Activated B cell treated with CpG ODN at 0.5 μM for 24 hours (primary cell): ENCODE results near the gene CASP4. TPM values are rescaled to one million over a fixed set of nuclear protein-coding genes. Genes with fewer than 3 reads are reported as not detected.

Experiments
- ATAC-seq: fragments of 200-7000 bp; cut with Tn5 transposase; one replicate; pipeline ENCODE4 v1.10.0; 2021; ENCODE audit warnings: low read depth, mild to moderate bottlenecking, moderate library complexity
- CTCF ChIA-PET: fragments of 350-600 bp; sonication (Branson Sonifier 250); formaldehyde crosslinking; loops from one replicate; lab custom pipeline; 2021; ENCODE audit warnings: antibody characterized with exemption; lab: Charles Lee
- POLR2A ChIA-PET: fragments of 350-600 bp; sonication (Branson Sonifier 250); formaldehyde crosslinking; loops from one replicate; lab custom pipeline; 2021; ENCODE audit warnings: antibody characterized with exemption; lab: Charles Lee
- DNase-seq: peaks from one replicate; pipeline ENCODE4 v3.0.0; 2022
- H3K27ac Mint-ChIP-seq: one replicate; pipeline ENCODE4 v1.8.0; 2020; ENCODE audit warnings: mixed read lengths
- H3K27me3 Mint-ChIP-seq: one replicate; pipeline ENCODE4 v1.8.0; 2021; ENCODE audit warnings: mixed read lengths
- H3K36me3 Mint-ChIP-seq: one replicate; pipeline ENCODE4 v1.8.0; 2021; ENCODE audit warnings: low read depth, mixed read lengths
- H3K4me1 Mint-ChIP-seq: one replicate; pipeline ENCODE4 v1.8.0; 2021; ENCODE audit warnings: mixed read lengths
- H3K4me3 Mint-ChIP-seq: one replicate; pipeline ENCODE4 v1.8.0; 2020; ENCODE audit warnings: mild to moderate bottlenecking, mixed read lengths
- H3K9me3 Mint-ChIP-seq: one replicate; pipeline ENCODE4 v1.8.0; 2020; ENCODE audit warnings: mixed read lengths
- intact Hi-C: fragments of 100-400 bp; cut with micrococcal nuclease; formaldehyde crosslinking; loops from one replicate; pipeline ENCODE4 v1.15.1; 2024
- total RNA-seq: library from RNA; stranded (reverse); gene quantifications from 2 replicates; pipeline ENCODE4 v1.2.3, GENCODE V29; 2022
- TF ChIP-seq, protein P1 (sequence below): fragments of 200-600 bp; IDR thresholded peaks from one replicate; pipeline ENCODE4 v1.8.0; 2022; ENCODE audit warnings: antibody characterized with exemption, mild to moderate bottlenecking

CASP4 gene
- total RNA-seq, 1 donor from 2014 or later, result 88.7 TPM

DNA sequence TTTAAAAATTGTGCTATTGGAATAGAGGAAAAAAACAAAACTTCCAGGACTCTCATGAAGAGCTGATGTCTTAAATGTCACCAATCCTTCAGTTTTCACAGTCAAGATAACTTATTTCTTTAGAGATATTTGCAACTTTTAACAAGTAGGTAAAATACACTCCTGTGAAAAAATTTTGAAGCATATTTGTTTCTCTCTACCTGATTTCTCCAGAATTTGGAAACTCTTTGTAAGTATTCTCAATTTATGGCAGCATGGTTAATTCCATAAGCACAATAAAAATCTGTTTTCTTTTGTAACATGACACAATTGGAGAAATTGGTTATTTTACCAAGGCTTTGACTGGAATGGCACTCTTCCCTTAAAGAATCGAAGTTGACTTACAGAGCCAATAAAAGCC, 4.1 kb downstream of the CASP4 start:
- Mint-ChIP-seq H3K4me3 (no peak overlapping the region), H3K9me3 (peaks cover 5% of the 10 kb centered on the region), H3K27ac (no peak overlapping the region), H3K4me1 (peaks cover 80% of the 10 kb centered on the region), H3K27me3 (no peaks in the 10 kb centered on the region), H3K36me3 (peaks cover 67% of the 10 kb centered on the region)
- no peak for DNase-seq
- ChIA-PET CTCF (no interaction called here), POLR2A (no interaction called here)
- TF ChIP-seq, protein P1, sequence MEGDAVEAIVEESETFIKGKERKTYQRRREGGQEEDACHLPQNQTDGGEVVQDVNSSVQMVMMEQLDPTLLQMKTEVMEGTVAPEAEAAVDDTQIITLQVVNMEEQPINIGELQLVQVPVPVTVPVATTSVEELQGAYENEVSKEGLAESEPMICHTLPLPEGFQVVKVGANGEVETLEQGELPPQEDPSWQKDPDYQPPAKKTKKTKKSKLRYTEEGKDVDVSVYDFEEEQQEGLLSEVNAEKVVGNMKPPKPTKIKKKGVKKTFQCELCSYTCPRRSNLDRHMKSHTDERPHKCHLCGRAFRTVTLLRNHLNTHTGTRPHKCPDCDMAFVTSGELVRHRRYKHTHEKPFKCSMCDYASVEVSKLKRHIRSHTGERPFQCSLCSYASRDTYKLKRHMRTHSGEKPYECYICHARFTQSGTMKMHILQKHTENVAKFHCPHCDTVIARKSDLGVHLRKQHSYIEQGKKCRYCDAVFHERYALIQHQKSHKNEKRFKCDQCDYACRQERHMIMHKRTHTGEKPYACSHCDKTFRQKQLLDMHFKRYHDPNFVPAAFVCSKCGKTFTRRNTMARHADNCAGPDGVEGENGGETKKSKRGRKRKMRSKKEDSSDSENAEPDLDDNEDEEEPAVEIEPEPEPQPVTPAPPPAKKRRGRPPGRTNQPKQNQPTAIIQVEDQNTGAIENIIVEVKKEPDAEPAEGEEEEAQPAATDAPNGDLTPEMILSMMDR, result no peak
- intact Hi-C loops, result no loop called here
- no peak for ATAC-seq

DNA sequence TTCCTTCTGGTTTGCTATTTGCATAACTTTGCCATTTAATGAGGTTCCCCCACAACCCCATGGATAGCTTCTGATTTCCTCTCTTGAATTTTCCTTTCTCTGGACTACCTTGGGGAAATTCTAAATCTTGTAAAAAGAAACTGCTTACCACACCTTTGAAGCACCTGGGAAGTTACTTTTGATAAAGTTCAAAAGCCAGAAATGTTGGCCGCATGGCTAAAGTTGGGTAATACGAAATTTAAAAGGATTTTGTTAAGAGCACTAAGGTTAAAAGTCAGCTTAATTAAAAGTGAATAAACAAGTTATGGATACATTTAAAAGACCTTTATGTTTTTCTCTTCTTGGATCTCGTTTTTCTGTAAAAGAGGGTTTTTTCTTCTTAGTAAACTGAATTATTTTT, 5.5 kb downstream of the CASP4 start:
- intact Hi-C loops, result no loop called here
- ATAC-seq (no peak), DNase-seq (no peak)
- Mint-ChIP-seq H3K4me3 (no peak overlapping the region), H3K36me3 (peaks cover 67% of the 10 kb centered on the region), H3K9me3 (peaks cover 5% of the 10 kb centered on the region), H3K4me1 (peaks cover 84% of the 10 kb centered on the region), H3K27me3 (no peaks in the 10 kb centered on the region), H3K27ac (no peak overlapping the region)
- ChIA-PET POLR2A (no interaction called here), CTCF (no interaction called here)
- TF ChIP-seq, protein P1, result no peak

DNA sequence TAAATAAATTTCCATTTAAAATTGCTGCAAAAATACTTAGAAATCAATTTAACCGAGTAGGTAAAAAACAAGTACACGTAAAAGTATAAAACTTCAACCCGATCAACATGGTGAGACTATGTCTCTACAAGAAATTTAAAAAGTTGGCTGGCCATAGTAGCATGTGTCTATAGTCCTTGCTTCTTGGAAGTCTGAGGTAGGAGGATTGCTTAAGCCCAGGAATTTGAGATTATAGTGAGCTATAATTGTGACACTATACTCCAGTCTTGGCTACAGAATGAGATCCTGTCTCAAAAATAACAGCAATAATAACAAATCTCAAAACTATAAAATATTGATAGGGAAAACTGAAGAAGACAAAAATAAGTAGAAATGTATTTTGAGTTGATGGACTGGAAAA, 11.1 kb downstream of the CASP4 start:
- Mint-ChIP-seq H3K27ac (no peak overlapping the region), H3K36me3 (peaks cover 63% of the 10 kb centered on the region), H3K4me3 (no peak overlapping the region), H3K9me3 (no peaks in the 10 kb centered on the region), H3K27me3 (no peaks in the 10 kb centered on the region), H3K4me1 (peaks cover 67% of the 10 kb centered on the region)
- DNase-seq, result no peak
- ChIA-PET CTCF (no interaction called here), POLR2A (no interaction called here)
- intact Hi-C loops, result loop anchor here (10.0 kb wide), 1 partner anchor 238 kb away; no protein-coding TSS in a partner anchor
- no peak for ATAC-seq
- TF ChIP-seq, protein P1, result no peak

DNA sequence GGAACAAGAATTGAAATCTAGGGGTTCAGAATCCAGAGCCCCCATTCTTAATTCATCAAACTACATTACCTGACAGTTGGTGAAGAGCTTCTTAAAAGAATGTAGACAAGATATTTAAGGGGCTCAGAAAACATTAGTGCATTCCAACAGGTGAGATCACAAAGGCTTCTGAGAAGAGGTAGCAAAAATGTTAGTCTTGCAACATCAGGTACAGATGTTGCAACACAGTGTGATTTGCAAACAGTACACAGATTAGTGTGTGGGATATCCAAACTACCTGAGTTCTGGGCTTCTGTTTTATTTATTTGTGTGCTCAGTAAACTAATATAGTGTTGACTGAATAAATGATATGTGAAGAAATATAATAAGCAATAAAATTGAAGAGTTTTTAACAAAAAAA, 11.8 kb downstream of the CASP4 start:
- TF ChIP-seq, protein P1, result no peak
- no peaks in the 10 kb centered on the region for H3K27me3 Mint-ChIP-seq
- no peak overlapping the region for H3K27ac Mint-ChIP-seq
- peaks cover 59% of the 10 kb centered on the region for H3K4me1 Mint-ChIP-seq
- no peak for ATAC-seq
- H3K4me3 Mint-ChIP-seq, result no peak overlapping the region
- intact Hi-C loops, result loop anchor here (10.0 kb wide), 1 partner anchor 238 kb away; no protein-coding TSS in a partner anchor
- H3K9me3 Mint-ChIP-seq, result no peaks in the 10 kb centered on the region
- CTCF ChIA-PET, result no interaction called here
- POLR2A ChIA-PET, result no interaction called here
- DNase-seq, result no peak
- H3K36me3 Mint-ChIP-seq, result peaks cover 62% of the 10 kb centered on the region

DNA sequence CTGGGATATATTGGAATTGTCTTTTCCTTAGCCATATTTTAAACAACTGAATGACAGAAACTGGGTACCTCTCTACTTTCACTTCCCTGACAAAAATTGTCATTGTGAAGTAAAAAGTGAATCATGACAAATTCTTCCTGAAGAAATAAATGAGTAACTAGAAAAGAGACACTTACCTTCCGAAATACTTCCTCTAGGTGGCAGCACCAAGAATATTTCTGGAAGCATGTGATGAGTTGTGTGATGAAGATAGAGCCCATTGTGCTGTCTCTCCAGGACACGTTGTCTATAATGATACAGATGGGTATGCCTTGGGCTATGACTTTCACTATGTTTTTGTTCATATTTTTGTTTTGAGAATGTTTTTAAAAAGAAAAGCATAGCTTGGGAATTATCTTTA, 21.5 kb downstream of the CASP4 start:
- peak; percentile 66 for ATAC-seq
- TF ChIP-seq, protein P1, result peak; percentile 59
- ChIA-PET CTCF (interaction anchor here (0.7 to 1.7 kb wide), 6 partner anchors 21 to 916 kb away, joined by 3 to 8 read pairs (median 3); partner anchors contain the start of gene CASP4), POLR2A (no interaction called here)
- intact Hi-C loops, result loop anchor here (1.0 to 2.0 kb wide), 4 partner anchors 11 to 338 kb away; no protein-coding TSS in a partner anchor
- no peak for DNase-seq
- no peaks in the 10 kb centered on the region for H3K9me3 Mint-ChIP-seq
- peaks cover 91% of the 10 kb centered on the region for H3K36me3 Mint-ChIP-seq
- H3K27me3 Mint-ChIP-seq, result no peaks in the 10 kb centered on the region
- peaks cover 7% of the 10 kb centered on the region for H3K4me1 Mint-ChIP-seq
- no peak overlapping the region for H3K27ac Mint-ChIP-seq
- no peak overlapping the region for H3K4me3 Mint-ChIP-seq
